GM19328 (cell line): ENCODE data around the gene AGR2.
"Not testable (repeated sequence)": the region's sequence is repeated elsewhere in the genome, so short reads cannot be mapped to it uniquely, and the experiment has no call there.

Source experiments
- ATAC-seq: cut with Tn5 transposase; IDR thresholded peaks from one replicate; pipeline ENCODE4 v1.9.1; 2021; ENCODE audit warnings: mild to moderate bottlenecking, moderate library complexity; ENCODE audit not compliant: unreplicated experiment

The AGR2 gene

GRCh38 chr7:16804674-16805439, at the start of gene AGR2:
Gene AGR2, minus strand, starts transcription at chr7:16804999. Its CDS starts 3,203 bp downstream, at chr7:16801796.
- ATAC-seq, result no peak

- ATAC-seq, result not testable (repeated sequence)
Observed at GRCh38 chr7:16853189-16853588, 48.4 kb upstream of the AGR2 start.

GRCh38 chr7:16851829-16852228, 47.0 kb upstream of the AGR2 start:
- no peak for ATAC-seq

- ATAC-seq, result no peak
Observed at GRCh38 chr7:16850614-16851466, 46.0 kb upstream of the AGR2 start.

GRCh38 chr7:16849296-16850148, 44.7 kb upstream of the AGR2 start:
- ATAC-seq, result no peak

GRCh38 chr7:16847381-16847860, 42.6 kb upstream of the AGR2 start:
- ATAC-seq, result no peak

GRCh38 chr7:16846601-16847165, 41.9 kb upstream of the AGR2 start:
- no peak for ATAC-seq

GRCh38 chr7:16845746-16846145, 40.9 kb upstream of the AGR2 start:
- no peak for ATAC-seq

GRCh38 chr7:16841681-16842080, 36.9 kb upstream of the AGR2 start:
- ATAC-seq, result no peak

- ATAC-seq, result no peak
Observed at GRCh38 chr7:16840094-16840493, 35.3 kb upstream of the AGR2 start.

- no peak for ATAC-seq
Observed at GRCh38 chr7:16839646-16840045, 34.8 kb upstream of the AGR2 start.

GRCh38 chr7:16838891-16839290, 34.1 kb upstream of the AGR2 start:
- no peak for ATAC-seq

- no peak for ATAC-seq
Observed at GRCh38 chr7:16838386-16838785, 33.6 kb upstream of the AGR2 start.

GRCh38 chr7:16836481-16836880, 31.7 kb upstream of the AGR2 start:
- ATAC-seq, result no peak

- no peak for ATAC-seq
Observed at GRCh38 chr7:16833373-16833772, 28.6 kb upstream of the AGR2 start.

- no peak for ATAC-seq
Observed at GRCh38 chr7:16826060-16826459, 21.3 kb upstream of the AGR2 start.

- ATAC-seq, result no peak
Observed at GRCh38 chr7:16822029-16822428, 17.2 kb upstream of the AGR2 start.

GRCh38 chr7:16818732-16819131, 13.9 kb upstream of the AGR2 start:
- no peak for ATAC-seq

- ATAC-seq, result no peak
Observed at GRCh38 chr7:16817536-16817935, 12.7 kb upstream of the AGR2 start.

GRCh38 chr7:16816824-16817223, 12.0 kb upstream of the AGR2 start:
- no peak for ATAC-seq

- ATAC-seq, result no peak
Observed at GRCh38 chr7:16815001-16815400, 10.2 kb upstream of the AGR2 start.
